Measurements from ENCODE around the gene LRBA. TPM values are rescaled to one million over a fixed set of nuclear protein-coding genes. Genes with fewer than 3 reads are reported as not detected.

Gene LRBA
- polyA plus RNA-seq, 2 of the 4 experiments (the other 2 are of a cell fraction), result 10.7 to 25.1 TPM

GRCh38 chr4:150976478-150977118 is 38.5 kb downstream of the LRBA start:
- CTCF ChIA-PET, result no interaction called here
- WGBS (ENCODE audit: missing lambda C conversion rate), result 78% methylated on average over 11 of the region's 11 CpGs
- DNase-seq (ENCODE audit: low read depth in 1 of 2, low spot score in 1 of 2) (peak in 1 of 2 experiments; percentile 12), ATAC-seq (peak; percentile 59 to 84; a peak in 5 of 6 replicates), FAIRE-seq (no peak)
- no peaks in the 10 kb centered on the region for H3K4me1 ChIP-seq
- no peak overlapping the region for H3K4me3 ChIP-seq
- H3K9me3 ChIP-seq, result no peaks in the 10 kb centered on the region
- H3K4me2 ChIP-seq, result no peak overlapping the region
- no peak overlapping the region for H3K27ac ChIP-seq
- POLR2A ChIA-PET, result interaction anchor here (0.9 kb wide), 1 partner anchor 39 kb away, joined by 3 read pairs; no protein-coding TSS in a partner anchor
- TF ChIP-seq CBX2 (IDR thresholded peaks at IDR 0.05; ENCODE audit: borderline replicate concordance, low read depth) (no peak), ZC3H11A (IDR thresholded peaks at IDR 0.05) (no peak), EP300 (IDR thresholded peaks at IDR 0.05) (no peak), CEBPB (IDR thresholded peaks at IDR 0.05) (no peak), ZNF302 (CRISPR knock-in tag; IDR thresholded peaks at IDR 0.05) (no peak), CHD2 (IDR thresholded peaks at IDR 0.05; ENCODE audit: low read length, partially characterized antibody) (no peak), EHF (CRISPR knock-in tag; IDR thresholded peaks at IDR 0.05) (no peak), ESRRA (IDR thresholded peaks at IDR 0.05; ENCODE audit: borderline replicate concordance, low read length) (no peak), MAZ (IDR thresholded peaks at IDR 0.05; ENCODE audit: borderline replicate concordance, low read depth, low read length) (no peak), HOXB5 (CRISPR knock-in tag; IDR thresholded peaks at IDR 0.05) (no peak), SREBF2 (IDR thresholded peaks at IDR 0.05) (no peak), HOXA7 (CRISPR knock-in tag; IDR thresholded peaks at IDR 0.05) (no peak), FOSB (CRISPR knock-in tag; IDR thresholded peaks at IDR 0.05) (no peak), RNF2 (IDR thresholded peaks at IDR 0.05; ENCODE audit: borderline replicate concordance, low read depth) (no peak), CHD4 (IDR thresholded peaks at IDR 0.05; ENCODE audit: borderline replicate concordance) (no peak), RARB (CRISPR knock-in tag; IDR thresholded peaks at IDR 0.05) (no peak)
- TF ChIP-seq, protein P1, sequence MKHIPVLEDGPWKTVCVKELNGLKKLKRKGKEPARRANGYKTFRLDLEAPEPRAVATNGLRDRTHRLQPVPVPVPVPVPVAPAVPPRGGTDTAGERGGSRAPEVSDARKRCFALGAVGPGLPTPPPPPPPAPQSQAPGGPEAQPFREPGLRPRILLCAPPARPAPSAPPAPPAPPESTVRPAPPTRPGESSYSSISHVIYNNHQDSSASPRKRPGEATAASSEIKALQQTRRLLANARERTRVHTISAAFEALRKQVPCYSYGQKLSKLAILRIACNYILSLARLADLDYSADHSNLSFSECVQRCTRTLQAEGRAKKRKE (CRISPR knock-in tag; IDR thresholded peaks at IDR 0.05; ENCODE audit: low read depth), result no peak
- TF ChIP-seq, protein P2, sequence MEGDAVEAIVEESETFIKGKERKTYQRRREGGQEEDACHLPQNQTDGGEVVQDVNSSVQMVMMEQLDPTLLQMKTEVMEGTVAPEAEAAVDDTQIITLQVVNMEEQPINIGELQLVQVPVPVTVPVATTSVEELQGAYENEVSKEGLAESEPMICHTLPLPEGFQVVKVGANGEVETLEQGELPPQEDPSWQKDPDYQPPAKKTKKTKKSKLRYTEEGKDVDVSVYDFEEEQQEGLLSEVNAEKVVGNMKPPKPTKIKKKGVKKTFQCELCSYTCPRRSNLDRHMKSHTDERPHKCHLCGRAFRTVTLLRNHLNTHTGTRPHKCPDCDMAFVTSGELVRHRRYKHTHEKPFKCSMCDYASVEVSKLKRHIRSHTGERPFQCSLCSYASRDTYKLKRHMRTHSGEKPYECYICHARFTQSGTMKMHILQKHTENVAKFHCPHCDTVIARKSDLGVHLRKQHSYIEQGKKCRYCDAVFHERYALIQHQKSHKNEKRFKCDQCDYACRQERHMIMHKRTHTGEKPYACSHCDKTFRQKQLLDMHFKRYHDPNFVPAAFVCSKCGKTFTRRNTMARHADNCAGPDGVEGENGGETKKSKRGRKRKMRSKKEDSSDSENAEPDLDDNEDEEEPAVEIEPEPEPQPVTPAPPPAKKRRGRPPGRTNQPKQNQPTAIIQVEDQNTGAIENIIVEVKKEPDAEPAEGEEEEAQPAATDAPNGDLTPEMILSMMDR (IDR thresholded peaks at IDR 0.05), result no peak
- TF ChIP-seq, protein P3, sequence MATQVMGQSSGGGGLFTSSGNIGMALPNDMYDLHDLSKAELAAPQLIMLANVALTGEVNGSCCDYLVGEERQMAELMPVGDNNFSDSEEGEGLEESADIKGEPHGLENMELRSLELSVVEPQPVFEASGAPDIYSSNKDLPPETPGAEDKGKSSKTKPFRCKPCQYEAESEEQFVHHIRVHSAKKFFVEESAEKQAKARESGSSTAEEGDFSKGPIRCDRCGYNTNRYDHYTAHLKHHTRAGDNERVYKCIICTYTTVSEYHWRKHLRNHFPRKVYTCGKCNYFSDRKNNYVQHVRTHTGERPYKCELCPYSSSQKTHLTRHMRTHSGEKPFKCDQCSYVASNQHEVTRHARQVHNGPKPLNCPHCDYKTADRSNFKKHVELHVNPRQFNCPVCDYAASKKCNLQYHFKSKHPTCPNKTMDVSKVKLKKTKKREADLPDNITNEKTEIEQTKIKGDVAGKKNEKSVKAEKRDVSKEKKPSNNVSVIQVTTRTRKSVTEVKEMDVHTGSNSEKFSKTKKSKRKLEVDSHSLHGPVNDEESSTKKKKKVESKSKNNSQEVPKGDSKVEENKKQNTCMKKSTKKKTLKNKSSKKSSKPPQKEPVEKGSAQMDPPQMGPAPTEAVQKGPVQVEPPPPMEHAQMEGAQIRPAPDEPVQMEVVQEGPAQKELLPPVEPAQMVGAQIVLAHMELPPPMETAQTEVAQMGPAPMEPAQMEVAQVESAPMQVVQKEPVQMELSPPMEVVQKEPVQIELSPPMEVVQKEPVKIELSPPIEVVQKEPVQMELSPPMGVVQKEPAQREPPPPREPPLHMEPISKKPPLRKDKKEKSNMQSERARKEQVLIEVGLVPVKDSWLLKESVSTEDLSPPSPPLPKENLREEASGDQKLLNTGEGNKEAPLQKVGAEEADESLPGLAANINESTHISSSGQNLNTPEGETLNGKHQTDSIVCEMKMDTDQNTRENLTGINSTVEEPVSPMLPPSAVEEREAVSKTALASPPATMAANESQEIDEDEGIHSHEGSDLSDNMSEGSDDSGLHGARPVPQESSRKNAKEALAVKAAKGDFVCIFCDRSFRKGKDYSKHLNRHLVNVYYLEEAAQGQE (IDR thresholded peaks at IDR 0.05), result no peak

- Histone ChIP-seq H3K4me3 (no peak overlapping the region), H3K27ac (no peak overlapping the region), H3K9me3 (no peaks in the 10 kb centered on the region), H3K4me2 (no peak overlapping the region), H3K4me1 (no peaks in the 10 kb centered on the region)
- DNase-seq (ENCODE audit: low read depth in 1 of 2, low spot score in 1 of 2) (no peak), FAIRE-seq (no peak), ATAC-seq (no peak)
- CTCF ChIA-PET, result no interaction called here
- WGBS (ENCODE audit: missing lambda C conversion rate), result 29% methylated on average over 1 of the region's 1 CpG
- POLR2A ChIA-PET, result no interaction called here
- TF ChIP-seq GATA3 (IDR thresholded peaks at IDR 0.05; ENCODE audit: borderline replicate concordance), result no peak
- TF ChIP-seq, protein P3 (IDR thresholded peaks at IDR 0.05), result no peak
- no peak for TF ChIP-seq BHLHE40 (IDR thresholded peaks at IDR 0.05; ENCODE audit: low read depth, low read length)
- TF ChIP-seq, protein P4, sequence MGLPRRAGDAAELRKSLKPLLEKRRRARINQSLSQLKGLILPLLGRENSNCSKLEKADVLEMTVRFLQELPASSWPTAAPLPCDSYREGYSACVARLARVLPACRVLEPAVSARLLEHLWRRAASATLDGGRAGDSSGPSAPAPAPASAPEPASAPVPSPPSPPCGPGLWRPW (IDR thresholded peaks at IDR 0.05), result no peak
- no peak for TF ChIP-seq ZSCAN20 (CRISPR knock-in tag; IDR thresholded peaks at IDR 0.05)
- TF ChIP-seq CHD2 (IDR thresholded peaks at IDR 0.05; ENCODE audit: low read length, partially characterized antibody), result no peak
- TF ChIP-seq, protein P5, sequence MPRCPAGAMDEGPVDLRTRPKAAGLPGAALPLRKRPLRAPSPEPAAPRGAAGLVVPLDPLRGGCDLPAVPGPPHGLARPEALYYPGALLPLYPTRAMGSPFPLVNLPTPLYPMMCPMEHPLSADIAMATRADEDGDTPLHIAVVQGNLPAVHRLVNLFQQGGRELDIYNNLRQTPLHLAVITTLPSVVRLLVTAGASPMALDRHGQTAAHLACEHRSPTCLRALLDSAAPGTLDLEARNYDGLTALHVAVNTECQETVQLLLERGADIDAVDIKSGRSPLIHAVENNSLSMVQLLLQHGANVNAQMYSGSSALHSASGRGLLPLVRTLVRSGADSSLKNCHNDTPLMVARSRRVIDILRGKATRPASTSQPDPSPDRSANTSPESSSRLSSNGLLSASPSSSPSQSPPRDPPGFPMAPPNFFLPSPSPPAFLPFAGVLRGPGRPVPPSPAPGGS (IDR thresholded peaks at IDR 0.05), result no peak
- TF ChIP-seq HOXB5 (CRISPR knock-in tag; IDR thresholded peaks at IDR 0.05), result no peak
- TF ChIP-seq HOXA7 (CRISPR knock-in tag; IDR thresholded peaks at IDR 0.05), result no peak
Measured at GRCh38 chr4:150974750-150975149, 40.3 kb downstream of the LRBA start.

Data from A549 (cell line).